H9 (cell line): ENCODE results near the gene CDH6. TPM values are rescaled to one million over a fixed set of nuclear protein-coding genes. Genes with fewer than 3 reads are reported as not detected.
"Not testable (repeated sequence)": the region's sequence is repeated elsewhere in the genome, so short reads cannot be mapped to it uniquely, and the experiment has no call there.

Experiments
- DNase-seq: peaks from one replicate; pipeline ENCODE4 v3.0.0-alpha.2; 2017
- H2AFZ ChIP-seq: one replicate; pipeline ENCODE4 v1.6.1; 2013; ENCODE audit warnings: mild to moderate bottlenecking, low read length, control low read depth, moderate library complexity
- H2AK5ac ChIP-seq: 2 replicates; pipeline ENCODE4 v1.6.1; 2013; ENCODE audit warnings: low read length, control low read depth, mixed read lengths; ENCODE audit not compliant: insufficient read length
- H2BK120ac ChIP-seq: one replicate; pipeline ENCODE4 v1.6.1; 2013; ENCODE audit warnings: low read depth, mild to moderate bottlenecking, low read length, control low read depth, inconsistent platforms; ENCODE audit not compliant: poor library complexity, severe bottlenecking
- H2BK12ac ChIP-seq: 2 replicates; pipeline ENCODE4 v1.6.1; 2013; ENCODE audit warnings: low read length, control low read depth, mixed read lengths, low read depth; ENCODE audit not compliant: insufficient read length
- H2BK15ac ChIP-seq: 2 replicates; pipeline ENCODE4 v1.6.1; 2013; ENCODE audit warnings: low read depth, low read length, control low read depth
- H2BK20ac ChIP-seq: one replicate; pipeline ENCODE4 v1.6.1; 2013; ENCODE audit warnings: low read depth, mild to moderate bottlenecking, low read length, control low read depth, inconsistent platforms; ENCODE audit not compliant: poor library complexity, severe bottlenecking
- H2BK5ac ChIP-seq: 2 replicates; pipeline ENCODE4 v1.6.1; 2013; ENCODE audit warnings: low read length, control low read depth, mixed read lengths; ENCODE audit not compliant: insufficient read length
- H3K14ac ChIP-seq: 2 replicates; pipeline ENCODE4 v1.6.1; 2013; ENCODE audit warnings: low read length, control low read depth; ENCODE audit not compliant: insufficient read depth
- H3K18ac ChIP-seq: 2 replicates; pipeline ENCODE4 v1.6.1; 2013; ENCODE audit warnings: low read depth, mild to moderate bottlenecking, mixed read lengths, low read length, control low read depth; ENCODE audit not compliant: insufficient read length
- H3K23ac ChIP-seq: 2 replicates; pipeline ENCODE4 v1.6.1; 2013; ENCODE audit warnings: low read length, control low read depth, mixed read lengths, low read depth; ENCODE audit not compliant: insufficient read length
- H3K23me2 ChIP-seq: 2 replicates; pipeline ENCODE4 v1.6.1; 2013; ENCODE audit warnings: low read depth, mild to moderate bottlenecking, mixed read lengths, low read length, control low read depth; ENCODE audit not compliant: insufficient read length, poor library complexity, severe bottlenecking
- H3K27ac ChIP-seq: 2 replicates; pipeline ENCODE4 v1.5.1; 2013; ENCODE audit warnings: low read length, control low read depth, mixed read lengths, low read depth; ENCODE audit not compliant: insufficient read length
- H3K27me3 ChIP-seq: 2 replicates; pipeline ENCODE4 v1.6.1; 2013; ENCODE audit warnings: low read length, control low read depth, inconsistent platforms; ENCODE audit not compliant: insufficient read depth
- H3K4ac ChIP-seq: 2 replicates; pipeline ENCODE4 v1.6.1; 2013; ENCODE audit warnings: low read depth, mild to moderate bottlenecking, control low read depth, inconsistent platforms, low read length, moderate library complexity
- H3K4me1 ChIP-seq: 2 replicates; pipeline ENCODE4 v1.6.1; 2013; ENCODE audit warnings: low read length, control low read depth, inconsistent platforms; ENCODE audit not compliant: insufficient read depth
- H3K4me2 ChIP-seq: 2 replicates; pipeline ENCODE4 v1.6.1; 2013; ENCODE audit warnings: low read length, control low read depth, mixed read lengths; ENCODE audit not compliant: insufficient read length, insufficient read depth
- H3K56ac ChIP-seq: 2 replicates; pipeline ENCODE4 v1.6.1; 2013; ENCODE audit warnings: low read depth, mild to moderate bottlenecking, mixed read lengths, low read length, control low read depth; ENCODE audit not compliant: insufficient read length
- H3K79me1 ChIP-seq: 2 replicates; pipeline ENCODE4 v1.6.1; 2013; ENCODE audit warnings: low read depth, mild to moderate bottlenecking, moderate library complexity, low read length, control low read depth, inconsistent platforms; ENCODE audit not compliant: insufficient read depth, poor library complexity, severe bottlenecking
- H3K79me2 ChIP-seq: 2 replicates; pipeline ENCODE4 v1.6.1; 2013; ENCODE audit warnings: low read length, control low read depth, inconsistent platforms; ENCODE audit not compliant: insufficient read depth
- H3K9ac ChIP-seq: 2 replicates; pipeline ENCODE4 v1.6.1; 2013; ENCODE audit warnings: low read length, control low read depth, mixed read lengths; ENCODE audit not compliant: insufficient read length; ENCODE audit errors: extremely low read depth
- H3K9me3 ChIP-seq: one replicate; pipeline ENCODE4 v1.6.1; 2013; ENCODE audit warnings: low read depth, low read length, inconsistent platforms; ENCODE audit not compliant: control insufficient read depth
- H3T11ph ChIP-seq: one replicate; pipeline ENCODE4 v1.6.1; 2013; ENCODE audit warnings: mild to moderate bottlenecking, low read length, control low read depth, inconsistent platforms
- H4K20me1 ChIP-seq: one replicate; pipeline ENCODE4 v1.6.1; 2013; ENCODE audit not compliant: control insufficient read depth, insufficient read length, insufficient read depth
- H4K5ac ChIP-seq: 2 replicates; pipeline ENCODE4 v1.6.1; 2013; ENCODE audit warnings: low read depth, mild to moderate bottlenecking, mixed read lengths, low read length, control low read depth; ENCODE audit not compliant: insufficient read length
- H4K8ac ChIP-seq: replicated peaks from 2 replicates; pipeline ENCODE4 v1.6.1; 2013; ENCODE audit warnings: low read length, control low read depth, mixed read lengths, low read depth; ENCODE audit not compliant: insufficient read length
- H4K91ac ChIP-seq: 2 replicates; pipeline ENCODE4 v1.6.1; 2013; ENCODE audit warnings: low read depth, mild to moderate bottlenecking, moderate library complexity, mixed read lengths, low read length, control low read depth; ENCODE audit not compliant: insufficient read length
- H3K27ac Mint-ChIP-seq, 3 experiments: 2 replicates in 2 of 3; 3 replicates in 1 of 3; pipeline ENCODE4 v1.8.0; 2020 to 2021; ENCODE audit warnings: mixed read lengths in 3 of 3, mild to moderate bottlenecking in 1 of 3, moderate library complexity in 1 of 3
- H3K27me3 Mint-ChIP-seq: 2 replicates; pipeline ENCODE4 v1.8.0; 2021; ENCODE audit warnings: low read depth, mild to moderate bottlenecking, moderate library complexity, mixed read lengths
- H3K36me3 Mint-ChIP-seq, 3 experiments: 2 replicates in 2 of 3; 3 replicates in 1 of 3; pipeline ENCODE4 v1.8.0; 2020 to 2021; ENCODE audit warnings: low read depth in 3 of 3, mixed read lengths in 3 of 3; ENCODE audit not compliant: insufficient read depth in 1 of 3
- H3K4me1 Mint-ChIP-seq, 2 experiments: 2 replicates each; pipeline ENCODE4 v1.8.0; 2020; ENCODE audit warnings: mixed read lengths in 2 of 2
- H3K4me3 Mint-ChIP-seq, 2 experiments: 2 replicates in 1 of 2; 3 replicates in 1 of 2; pipeline ENCODE4 v1.8.0; 2020 to 2021; ENCODE audit warnings: mild to moderate bottlenecking in 2 of 2, mixed read lengths in 2 of 2, moderate library complexity in 1 of 2
- H3K9me3 Mint-ChIP-seq, 2 experiments: 2 replicates in 1 of 2; 3 replicates in 1 of 2; pipeline ENCODE4 v1.8.0; 2020; ENCODE audit warnings: mild to moderate bottlenecking in 2 of 2, mixed read lengths in 2 of 2, moderate library complexity in 1 of 2
- WGBS: extraction: QIAGEN DNeasy Blood & Tissue Kit; methylation state at CpG from one replicate; pipeline ENCODE4 v1.1.7; 2013; ENCODE audit warnings: missing lambda C conversion rate, low lambda C conversion rate, mixed read lengths; ENCODE audit not compliant: insufficient read length; ENCODE audit errors: extremely low coverage; 5-methylcytosine and 5-hydroxymethylcytosine counted together
- total RNA-seq: library from RNA; stranded (reverse); gene quantifications from 2 replicates; pipeline ENCODE4 v1.2.1, GENCODE V29; 2021
- TF ChIP-seq, protein P1 (sequence below): fragments of 200-600 bp; sonication (generic); conservative IDR thresholded peaks from 3 replicates; pipeline ENCODE4 v1.8.0; 2021; ENCODE audit warnings: antibody characterized with exemption, mild to moderate bottlenecking

CDH6 gene
- total RNA-seq, 1 experiment from 2014 or later: 11.7 TPM

- peaks cover 3% of the 10 kb centered on the region; the same call in 1 of the 2 replicates for H3K4me1 ChIP-seq
- no peak overlapping the region for H3K23ac ChIP-seq
- no peak overlapping the region for H4K5ac ChIP-seq
- no peak overlapping the region for H4K8ac ChIP-seq
- no peak overlapping the region for H3K9ac ChIP-seq
- no peak overlapping the region for H3K4me2 ChIP-seq
- H3K56ac ChIP-seq: no peak overlapping the region
- no peak overlapping the region for H3T11ph ChIP-seq
- WGBS: no CpG with 5 or more reads among the region's 1 CpG
- Mint-ChIP-seq H3K9me3 (peaks cover 0 to 7% of the 10 kb centered on the region in 2 experiments; a peak in 4 of 5 replicates), H3K4me1 (peaks cover 22% of the 10 kb centered on the region in 2 experiments), H3K36me3 (peaks cover 1 to 8% (median 4%) of the 10 kb centered on the region in 3 experiments; a peak in 6 of 7 replicates), H3K4me3 (no peak overlapping the region), H3K27ac (peak overlapping the region in 1 of 3 experiments; percentile 81; a peak in 2 of 7 replicates), H3K27me3 (no peaks in the 10 kb centered on the region)
- H2BK15ac ChIP-seq: no peak overlapping the region
- no peak overlapping the region for H2AFZ ChIP-seq
- no peak for DNase-seq
- no peaks in the 10 kb centered on the region for H3K27me3 ChIP-seq
- no peak overlapping the region for H2BK20ac ChIP-seq
- H2BK12ac ChIP-seq: no peak overlapping the region
- no peaks in the 10 kb centered on the region for H3K79me2 ChIP-seq
- no peaks in the 10 kb centered on the region for H3K9me3 ChIP-seq
- no peak overlapping the region for H2BK120ac ChIP-seq
- H3K23me2 ChIP-seq: no peaks in the 10 kb centered on the region
- H4K20me1 ChIP-seq: no peaks in the 10 kb centered on the region
- no peak overlapping the region for H2BK5ac ChIP-seq
- H3K18ac ChIP-seq: no peak overlapping the region
- H3K79me1 ChIP-seq: no peaks in the 10 kb centered on the region
- no peak overlapping the region for H3K14ac ChIP-seq
- TF ChIP-seq, protein P1, sequence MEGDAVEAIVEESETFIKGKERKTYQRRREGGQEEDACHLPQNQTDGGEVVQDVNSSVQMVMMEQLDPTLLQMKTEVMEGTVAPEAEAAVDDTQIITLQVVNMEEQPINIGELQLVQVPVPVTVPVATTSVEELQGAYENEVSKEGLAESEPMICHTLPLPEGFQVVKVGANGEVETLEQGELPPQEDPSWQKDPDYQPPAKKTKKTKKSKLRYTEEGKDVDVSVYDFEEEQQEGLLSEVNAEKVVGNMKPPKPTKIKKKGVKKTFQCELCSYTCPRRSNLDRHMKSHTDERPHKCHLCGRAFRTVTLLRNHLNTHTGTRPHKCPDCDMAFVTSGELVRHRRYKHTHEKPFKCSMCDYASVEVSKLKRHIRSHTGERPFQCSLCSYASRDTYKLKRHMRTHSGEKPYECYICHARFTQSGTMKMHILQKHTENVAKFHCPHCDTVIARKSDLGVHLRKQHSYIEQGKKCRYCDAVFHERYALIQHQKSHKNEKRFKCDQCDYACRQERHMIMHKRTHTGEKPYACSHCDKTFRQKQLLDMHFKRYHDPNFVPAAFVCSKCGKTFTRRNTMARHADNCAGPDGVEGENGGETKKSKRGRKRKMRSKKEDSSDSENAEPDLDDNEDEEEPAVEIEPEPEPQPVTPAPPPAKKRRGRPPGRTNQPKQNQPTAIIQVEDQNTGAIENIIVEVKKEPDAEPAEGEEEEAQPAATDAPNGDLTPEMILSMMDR: no peak
- H4K91ac ChIP-seq: no peak overlapping the region
- H3K27ac ChIP-seq: no peak overlapping the region
- no peak overlapping the region for H3K4ac ChIP-seq
- no peak overlapping the region for H2AK5ac ChIP-seq
Measured at GRCh38 chr5:31361234-31361633, 167.7 kb downstream of the CDH6 start.

DNA sequence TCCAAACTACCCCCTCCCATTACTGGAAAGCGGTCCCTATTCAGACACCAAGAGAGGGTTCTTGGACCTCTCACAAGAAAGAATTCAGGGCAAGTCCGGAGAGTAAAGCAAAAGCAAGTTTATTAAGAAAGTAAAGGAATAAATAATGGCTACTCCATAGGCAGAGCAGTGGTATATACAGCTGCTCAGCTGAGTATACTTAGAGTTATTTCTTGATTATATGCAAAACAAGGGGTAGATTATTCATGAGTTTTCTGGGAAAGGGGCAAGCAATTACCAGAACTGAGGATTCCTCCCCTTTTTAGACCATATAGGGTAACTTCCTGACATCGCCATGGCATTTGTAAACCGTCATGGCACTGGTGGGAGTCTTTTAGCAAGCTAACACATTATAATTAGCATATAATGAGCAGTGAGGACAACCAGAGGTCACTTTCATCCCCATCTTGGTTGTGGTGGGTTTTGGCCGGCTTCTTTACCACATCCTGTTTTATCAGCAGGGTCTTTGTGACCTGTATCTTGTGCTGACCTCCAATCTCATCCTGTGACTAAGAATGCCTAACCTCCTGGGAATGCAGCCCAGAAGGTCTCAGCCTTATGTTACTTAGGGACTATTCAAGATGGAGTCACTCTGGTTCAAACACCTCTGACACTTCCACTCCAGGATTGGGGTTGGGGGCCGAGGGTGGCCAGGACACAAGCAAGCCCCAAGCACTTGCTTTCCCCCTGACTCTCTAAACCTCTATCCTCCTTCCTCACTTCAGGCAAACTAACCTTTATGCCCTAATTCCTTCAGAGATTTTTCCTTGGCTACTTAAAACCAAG lies 168.4 kb downstream of the CDH6 start:
- H3K4ac ChIP-seq, H3K9ac ChIP-seq, H2BK15ac ChIP-seq, H3K23me2 ChIP-seq, H4K5ac ChIP-seq, H4K20me1 ChIP-seq, H3K23ac ChIP-seq, H2BK20ac ChIP-seq, H2BK5ac ChIP-seq, H3K27me3 Mint-ChIP-seq, H3K4me2 ChIP-seq, H2AFZ ChIP-seq, H3K27me3 ChIP-seq, H3K4me1 ChIP-seq, H3K9me3 Mint-ChIP-seq, DNase-seq, H2BK120ac ChIP-seq, H3K79me1 ChIP-seq, H3K4me3 Mint-ChIP-seq, H3T11ph ChIP-seq, H2BK12ac ChIP-seq, H4K91ac ChIP-seq, H4K8ac ChIP-seq, H3K56ac ChIP-seq, H3K9me3 ChIP-seq, H3K18ac ChIP-seq, H2AK5ac ChIP-seq, H3K79me2 ChIP-seq, H3K14ac ChIP-seq, H3K36me3 Mint-ChIP-seq: not testable (repeated sequence)
- peaks cover 22% of the 10 kb centered on the region in 2 experiments for H3K4me1 Mint-ChIP-seq
- peak overlapping the region; percentile 71 for H3K27ac ChIP-seq
- no CpG with 5 or more reads among the region's 6 CpGs for WGBS
- H3K27ac Mint-ChIP-seq: peak overlapping the region; percentile 58 to 90 (median 88); a peak in 6 of 7 replicates
